Suppressor macrophage treated with lipopolysaccharide for 1 hour (primary cell): ENCODE data around the gene MSRB3.

Experiments used
- DNase-seq, 3 donors: peaks; one replicate each; pipeline ENCODE4 v3.0.0-alpha.2; 2020 to 2022

Gene MSRB3

DNA sequence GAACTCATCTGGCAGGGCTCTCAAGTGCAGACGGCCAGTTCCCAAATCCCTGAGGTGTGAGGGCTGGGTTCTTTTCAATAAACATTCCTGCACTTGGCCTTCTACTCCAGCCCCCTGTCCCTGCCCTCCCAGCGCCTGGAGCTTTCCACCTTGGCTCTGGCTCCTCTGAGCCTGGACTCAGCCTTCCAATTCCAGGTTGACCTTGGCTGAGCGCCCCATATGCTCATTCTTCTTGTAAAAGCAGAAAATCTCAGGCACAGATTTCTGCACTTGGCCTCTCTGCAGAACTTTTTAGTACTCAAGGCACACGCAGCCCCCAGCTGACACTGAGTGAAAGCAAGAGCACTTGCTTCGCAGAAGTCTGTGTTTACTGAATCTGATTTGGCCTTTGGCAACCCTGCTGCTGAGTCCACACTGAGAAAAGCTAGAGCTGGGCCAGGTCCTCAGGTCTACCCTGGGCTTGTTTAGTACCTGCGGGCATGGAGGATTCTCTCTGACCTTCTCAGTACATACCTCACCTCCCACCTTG is 222.7 kb downstream of the MSRB3 start:
- DNase-seq, result no peak

DNA sequence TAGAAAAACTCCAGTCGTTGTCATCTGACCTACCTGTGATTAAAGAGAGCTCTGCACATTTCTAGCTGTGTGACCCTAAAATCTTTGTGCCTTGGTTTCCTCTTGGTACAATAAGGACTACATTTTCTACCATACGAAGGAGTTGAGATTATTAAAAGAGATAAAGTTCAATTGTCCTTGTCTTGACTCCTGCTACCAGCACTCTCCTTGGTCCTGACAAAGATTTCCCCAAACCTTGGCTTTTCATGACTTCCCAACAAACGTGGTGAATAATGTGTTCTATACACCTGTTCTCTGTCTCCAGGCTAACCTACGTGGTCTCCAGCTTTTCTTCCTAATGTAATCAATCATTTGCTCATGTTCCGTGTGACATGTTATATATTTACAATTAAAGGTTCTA is 223.5 kb downstream of the MSRB3 start:
- DNase-seq, result no peak

DNA sequence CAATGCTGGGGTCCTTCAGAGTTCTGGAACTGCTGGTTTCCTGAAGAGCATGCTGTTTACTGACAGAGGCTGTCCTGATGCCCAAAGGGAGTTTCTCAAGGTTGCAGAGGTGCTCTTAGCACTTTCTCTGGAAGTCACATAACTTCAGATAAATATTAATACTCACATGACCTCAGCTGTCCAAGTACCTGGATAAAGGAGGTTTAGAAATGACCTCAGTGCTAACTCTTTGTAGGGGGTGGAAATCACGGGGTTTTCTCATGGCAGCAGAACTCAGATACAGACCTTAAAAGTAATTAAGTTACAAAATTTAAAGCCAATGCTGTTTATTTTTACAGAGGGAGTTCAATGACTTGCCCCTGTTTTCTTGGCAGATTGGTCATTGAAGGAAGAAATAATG is 225.9 kb downstream of the MSRB3 start:
- no peak for DNase-seq

DNA sequence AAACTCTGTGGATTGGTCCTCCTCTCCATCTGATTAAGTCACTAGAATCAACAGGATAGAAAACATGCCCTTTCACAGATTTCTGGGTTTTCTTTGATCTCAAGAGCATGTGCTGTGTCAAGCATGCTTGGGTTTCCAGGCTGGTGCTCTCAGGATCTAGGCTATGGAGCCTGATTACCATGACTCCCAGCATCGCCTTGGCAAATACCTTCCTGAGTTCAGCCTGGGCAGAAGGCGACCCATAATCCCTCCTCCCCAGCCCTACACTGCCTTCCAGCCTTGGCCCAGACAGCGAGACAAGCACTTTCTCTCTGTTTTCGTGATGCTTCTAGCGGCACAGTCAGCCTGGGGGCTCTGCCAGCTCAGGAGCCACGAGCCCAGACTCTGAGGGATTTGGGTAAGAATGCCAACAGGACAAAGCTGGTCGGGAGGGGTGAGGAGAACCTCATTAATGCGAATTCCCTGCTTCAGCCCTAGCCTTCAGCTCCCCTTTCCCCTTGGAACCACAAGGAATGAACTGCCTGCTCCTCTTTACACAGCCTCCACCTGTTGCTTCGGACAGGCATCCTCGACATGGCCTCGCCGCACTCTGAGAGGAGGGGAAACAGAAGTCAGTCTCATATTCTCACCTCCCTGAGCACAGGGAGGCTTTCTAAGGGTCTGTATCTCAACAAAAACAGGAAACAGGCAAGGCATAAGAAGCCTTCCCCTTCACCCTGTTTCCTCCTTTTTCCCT is 227.1 kb downstream of the MSRB3 start:
- DNase-seq, result no peak

DNA sequence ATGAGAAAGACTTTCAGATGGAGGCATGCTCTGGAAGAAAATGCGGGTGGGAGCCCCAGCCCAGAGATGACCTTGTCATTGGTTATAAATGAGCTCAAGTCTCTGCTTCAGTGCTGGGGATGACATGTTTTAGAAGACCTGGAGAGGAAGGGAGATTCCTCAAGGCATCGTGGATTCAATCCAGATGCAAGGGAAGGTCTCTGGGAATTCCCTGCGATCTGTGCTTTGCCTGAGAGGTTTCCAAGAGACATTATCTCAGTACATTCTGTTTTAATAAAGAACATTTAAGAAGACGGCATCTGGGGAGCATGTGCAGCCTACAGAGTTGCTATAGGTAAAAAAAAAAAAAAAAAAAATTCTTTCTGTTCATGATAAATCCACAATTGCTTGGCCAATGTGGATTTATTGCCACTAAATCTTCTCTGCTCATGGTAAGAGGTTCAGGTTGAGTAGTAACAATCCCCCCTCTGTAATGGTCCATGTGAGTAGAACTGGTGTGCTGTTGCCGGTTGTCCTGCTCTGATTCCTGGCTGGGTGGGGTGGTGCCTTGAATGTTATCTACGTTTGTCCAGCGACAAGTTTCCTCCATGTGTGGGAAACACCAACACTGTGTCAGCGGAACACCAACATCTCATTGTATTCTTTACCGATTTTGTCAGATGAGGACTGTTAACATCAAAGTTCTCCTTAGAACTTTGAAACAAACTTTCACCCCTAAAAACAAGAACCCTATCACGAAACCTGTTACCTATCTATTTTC is 230.0 kb downstream of the MSRB3 start:
- DNase-seq, result no peak

DNA sequence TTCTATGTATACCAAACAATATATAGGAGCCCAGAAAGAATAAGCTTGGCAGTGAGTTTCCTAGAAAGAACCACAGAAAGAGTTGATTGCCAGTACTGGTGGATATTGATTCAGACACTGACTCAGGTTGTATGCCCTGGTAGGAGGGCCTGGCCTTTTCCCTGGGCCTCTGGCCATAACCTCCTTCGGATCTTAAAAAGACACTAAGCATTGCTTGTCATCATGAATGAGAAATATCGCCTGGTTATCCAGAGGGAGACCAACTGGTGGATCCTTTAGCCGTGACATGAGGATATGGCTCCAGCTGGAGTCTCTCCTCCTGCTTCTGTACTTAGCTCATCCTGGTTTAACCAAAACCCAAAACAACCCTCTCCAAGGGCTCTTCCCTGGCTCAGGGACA is 231.5 kb downstream of the MSRB3 start:
- no peak for DNase-seq

DNA sequence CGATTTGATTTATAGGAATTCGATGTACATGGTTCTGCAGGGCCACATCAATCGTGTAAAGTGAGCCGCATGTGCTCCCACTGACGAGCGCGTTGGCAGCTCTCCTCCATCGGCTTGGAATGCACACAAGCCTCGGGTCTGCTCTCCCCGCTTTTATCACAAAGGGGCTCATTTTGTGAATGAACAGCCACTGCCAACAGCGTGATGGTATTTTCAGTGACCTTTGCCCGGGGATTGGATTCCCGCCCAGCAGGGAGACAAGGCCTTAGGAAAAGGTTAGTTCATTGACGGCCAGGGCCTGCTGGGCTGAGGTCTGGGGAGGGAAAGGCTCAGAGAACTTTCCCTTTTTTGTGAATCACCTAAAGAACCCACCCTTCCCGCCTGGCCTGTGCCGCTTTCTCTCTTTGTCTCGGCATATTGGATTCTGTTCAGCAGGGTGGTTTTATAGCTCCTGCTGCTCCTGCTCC is 232.1 kb downstream of the MSRB3 start:
- no peak for DNase-seq

DNA sequence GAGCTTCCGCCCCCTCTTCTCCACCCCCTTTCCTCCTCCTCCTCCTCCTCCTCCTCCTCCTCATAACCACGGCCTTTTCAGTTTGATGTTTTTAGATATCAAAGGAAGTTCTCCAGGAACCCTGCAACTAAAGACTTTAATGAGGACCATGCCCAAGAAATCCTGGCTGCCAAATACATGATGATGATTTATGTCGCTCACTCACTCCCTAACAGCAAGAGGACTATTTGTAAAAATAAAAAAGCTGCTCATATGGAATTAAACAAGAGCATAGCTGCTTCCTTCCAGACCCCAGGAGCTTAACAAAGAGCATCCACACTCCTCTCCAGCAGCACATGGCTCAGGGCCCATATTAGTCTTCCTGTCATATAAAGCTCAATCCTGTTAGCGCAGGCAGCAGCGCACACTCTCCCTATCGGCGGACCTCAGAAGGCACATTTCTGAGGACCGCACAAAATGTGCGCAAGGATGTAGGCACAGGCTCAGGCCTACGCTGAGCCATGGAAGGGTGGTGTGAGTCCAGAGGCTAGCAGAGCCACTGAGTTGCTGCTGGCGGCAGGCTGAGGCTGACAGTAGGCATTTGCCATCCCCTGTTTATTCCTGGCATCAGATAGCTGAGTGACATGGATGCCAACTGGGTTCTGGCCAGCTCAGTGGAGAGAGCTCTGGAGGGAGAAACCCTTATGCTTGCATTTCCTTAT is 232.8 kb downstream of the MSRB3 start:
- no peak for DNase-seq

DNA sequence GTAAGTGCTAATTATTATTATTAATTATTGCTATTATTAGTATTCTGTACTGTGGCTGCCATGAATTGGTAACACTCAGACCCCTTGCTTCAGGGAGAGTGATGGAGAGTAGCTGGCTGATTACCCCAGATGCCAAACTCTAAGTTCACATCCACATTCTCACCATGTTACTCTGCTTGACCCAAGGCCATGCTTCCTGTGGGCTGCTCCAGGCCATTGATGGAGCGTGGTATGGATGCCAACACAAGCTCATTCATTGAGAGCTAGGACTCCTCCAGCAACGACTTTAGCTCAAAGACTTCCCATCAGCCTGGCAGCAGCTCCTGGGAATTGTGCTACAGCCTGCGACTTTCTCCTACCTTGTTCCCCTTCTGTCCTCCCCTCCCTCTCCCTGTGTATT is 233.4 kb downstream of the MSRB3 start:
- no peak for DNase-seq
